PFSK-1 (cell line): ENCODE results near the gene SDCCAG8.

Source experiments
- FOXP2 ChIP-seq: optimal IDR thresholded peaks from 2 replicates; pipeline ENCODE3; 2011; ENCODE audit warnings: borderline replicate concordance, control low read depth, inconsistent platforms; ENCODE audit not compliant: insufficient read depth; ENCODE audit errors: extremely low read length, extremely low read depth
- POLR2AphosphoS5 ChIP-seq: IDR thresholded peaks from 2 replicates; pipeline ENCODE4 v1.6.1; 2012; ENCODE audit warnings: low read depth, mild to moderate bottlenecking, control low read depth, low read length, moderate library complexity
- REST ChIP-seq, 2 experiments: IDR thresholded peaks; 2 replicates each; pipeline versions ENCODE4 v1.6.1 to v1.8.0; 2011 to 2012; ENCODE audit warnings: low read depth in 2 of 2, low read length in 2 of 2, control low read depth in 1 of 2, inconsistent platforms in 1 of 2, mild to moderate bottlenecking in 1 of 2, moderate library complexity in 1 of 2; ENCODE audit not compliant: insufficient read depth in 1 of 2
- SIN3A ChIP-seq: IDR thresholded peaks from 2 replicates; pipeline ENCODE4 v1.6.1; 2012; ENCODE audit warnings: mild to moderate bottlenecking, low read length, moderate library complexity, borderline replicate concordance; ENCODE audit not compliant: insufficient read depth
- TAF1 ChIP-seq: IDR thresholded peaks from 2 replicates; pipeline ENCODE4 v1.6.1; 2012; ENCODE audit warnings: low read length, control low read depth, borderline replicate concordance; ENCODE audit not compliant: insufficient read depth

The SDCCAG8 gene

GRCh38 chr1:243440406-243440805 is 184.6 kb downstream of the SDCCAG8 start:
- no peak for TF ChIP-seq FOXP2
- TF ChIP-seq SIN3A = no peak
- no peak for TF ChIP-seq TAF1
- TF ChIP-seq POLR2AphosphoS5 = no peak
- no peak for TF ChIP-seq REST (IDR thresholded peaks at IDR 0.05; ENCODE audit: insufficient read depth in 1 of 2, low read depth in 2 of 2, low read length in 2 of 2)

- TF ChIP-seq REST (IDR thresholded peaks at IDR 0.05; ENCODE audit: insufficient read depth in 1 of 2, low read depth in 2 of 2, low read length in 2 of 2) = no peak
- TF ChIP-seq POLR2AphosphoS5 = no peak
- no peak for TF ChIP-seq TAF1
- TF ChIP-seq FOXP2 = no peak
- TF ChIP-seq SIN3A = no peak
Observed at GRCh38 chr1:243441601-243442000, 185.8 kb downstream of the SDCCAG8 start.

- no peak for TF ChIP-seq REST (IDR thresholded peaks at IDR 0.05; ENCODE audit: insufficient read depth in 1 of 2, low read depth in 2 of 2, low read length in 2 of 2)
- TF ChIP-seq FOXP2 = no peak
- TF ChIP-seq TAF1 = no peak
- no peak for TF ChIP-seq SIN3A
- no peak for TF ChIP-seq POLR2AphosphoS5
Observed at GRCh38 chr1:243443557-243443956, 187.7 kb downstream of the SDCCAG8 start.

GRCh38 chr1:243447347-243447746 is 191.5 kb downstream of the SDCCAG8 start:
- no peak for TF ChIP-seq REST (IDR thresholded peaks at IDR 0.05; ENCODE audit: insufficient read depth in 1 of 2, low read depth in 2 of 2, low read length in 2 of 2)
- no peak for TF ChIP-seq FOXP2
- no peak for TF ChIP-seq SIN3A
- no peak for TF ChIP-seq POLR2AphosphoS5
- TF ChIP-seq TAF1 = no peak

GRCh38 chr1:243447844-243448243 is 192.0 kb downstream of the SDCCAG8 start:
- TF ChIP-seq TAF1 (no peak), SIN3A (no peak), REST (IDR thresholded peaks at IDR 0.05; ENCODE audit: insufficient read depth in 1 of 2, low read depth in 2 of 2, low read length in 2 of 2) (no peak), FOXP2 (no peak), POLR2AphosphoS5 (no peak)
